8988T (cell line): Measurements from ENCODE around the gene KCNA2.

Source experiments
- DNase-seq: peaks from one replicate; pipeline ENCODE4 v3.0.0; 2011

KCNA2 gene

DNA sequence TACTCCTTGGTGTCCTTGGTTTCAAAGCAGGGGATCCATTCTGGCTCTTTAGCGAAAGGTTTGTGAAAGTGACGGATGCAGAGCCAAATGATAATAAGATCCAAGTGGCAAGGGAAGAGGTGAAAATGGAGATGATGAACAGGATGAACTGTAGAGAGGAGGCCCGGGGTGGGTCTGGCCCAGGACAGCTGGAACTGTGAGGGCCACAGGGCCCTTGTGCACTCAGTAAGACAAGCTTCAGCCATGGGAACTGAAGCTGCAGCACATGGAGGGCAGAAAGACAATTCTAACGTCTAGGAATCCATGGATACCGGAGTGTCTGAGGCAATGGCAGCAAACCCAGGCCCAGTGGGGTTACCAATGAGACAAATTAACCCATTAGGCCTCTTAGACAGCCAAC is 4.8 kb downstream of the KCNA2 start:
- no peak for DNase-seq

DNA sequence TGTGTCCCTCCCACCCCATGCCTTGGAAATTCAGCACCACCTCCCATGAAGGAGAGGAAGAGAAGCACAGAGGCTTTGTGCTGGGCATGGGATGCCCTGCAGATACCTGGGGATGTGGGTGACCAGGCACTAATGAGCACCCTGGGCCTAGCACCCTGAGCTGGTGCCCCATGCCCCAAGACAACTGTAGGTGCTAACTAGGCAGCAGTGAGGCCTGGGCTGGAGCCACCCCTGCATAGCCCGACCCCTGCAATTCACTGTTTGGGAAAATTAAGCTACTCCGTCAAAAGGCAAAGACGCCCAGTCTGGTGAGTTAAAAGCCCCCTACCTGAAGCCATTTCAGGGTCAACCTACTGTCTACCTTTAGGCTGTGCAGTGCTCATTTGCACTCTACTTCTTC is 5.4 kb downstream of the KCNA2 start:
- no peak for DNase-seq

DNA sequence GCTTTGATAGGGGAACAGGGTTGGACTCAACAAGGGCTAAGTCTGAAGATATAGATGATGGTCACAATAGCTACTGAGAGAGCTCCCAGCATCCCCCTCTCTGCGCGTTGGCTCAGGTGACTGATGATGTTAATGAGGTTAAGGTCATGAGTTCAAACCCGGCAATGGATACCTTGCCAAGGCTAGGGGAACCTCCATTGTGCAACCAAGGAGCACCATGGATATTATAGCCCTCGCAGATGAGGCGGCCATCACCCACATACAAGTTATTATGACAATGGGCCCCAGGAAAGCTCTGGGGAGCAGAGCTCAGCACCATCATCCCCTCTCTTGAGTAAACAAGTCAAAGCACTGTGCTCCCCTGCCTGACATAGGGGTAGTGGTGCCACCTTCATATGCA is 8.2 kb downstream of the KCNA2 start:
- no peak for DNase-seq

DNA sequence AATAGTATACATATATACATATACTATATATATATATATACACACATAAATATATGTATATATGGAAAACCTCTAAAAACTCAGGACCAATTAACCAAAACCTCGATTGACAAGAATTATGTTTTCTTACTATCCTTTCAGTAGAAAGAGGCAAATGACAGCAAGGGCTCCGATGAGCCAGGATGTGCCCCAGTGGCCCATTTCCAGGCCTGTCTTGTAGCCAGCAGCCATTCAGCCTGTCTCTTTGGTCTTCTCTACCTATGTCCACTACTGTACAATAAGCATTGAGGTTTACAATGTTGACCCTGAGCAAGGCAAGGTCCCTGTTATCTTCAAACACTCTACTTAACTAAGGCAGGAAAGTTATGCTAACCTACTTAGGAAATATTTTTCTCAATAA is 9.8 kb downstream of the KCNA2 start:
- no peak for DNase-seq

DNA sequence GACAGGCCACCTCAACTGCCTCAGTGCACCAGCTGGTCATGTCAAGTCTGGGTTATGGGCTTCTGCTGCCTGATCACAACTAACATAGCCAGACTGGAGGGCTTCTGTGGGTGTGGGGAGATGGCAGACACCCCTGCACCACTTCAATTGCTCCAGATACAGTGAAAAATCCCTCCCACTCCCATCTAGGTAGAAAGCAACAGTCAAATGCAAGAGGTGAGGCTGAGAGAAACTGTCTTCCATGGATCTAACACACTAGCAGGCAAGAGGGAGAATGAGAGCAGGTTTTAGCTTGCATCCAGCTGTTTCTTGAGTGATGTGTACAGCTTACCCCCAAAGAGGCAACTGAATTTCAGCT is 10.8 kb downstream of the KCNA2 start:
- no peak for DNase-seq

DNA sequence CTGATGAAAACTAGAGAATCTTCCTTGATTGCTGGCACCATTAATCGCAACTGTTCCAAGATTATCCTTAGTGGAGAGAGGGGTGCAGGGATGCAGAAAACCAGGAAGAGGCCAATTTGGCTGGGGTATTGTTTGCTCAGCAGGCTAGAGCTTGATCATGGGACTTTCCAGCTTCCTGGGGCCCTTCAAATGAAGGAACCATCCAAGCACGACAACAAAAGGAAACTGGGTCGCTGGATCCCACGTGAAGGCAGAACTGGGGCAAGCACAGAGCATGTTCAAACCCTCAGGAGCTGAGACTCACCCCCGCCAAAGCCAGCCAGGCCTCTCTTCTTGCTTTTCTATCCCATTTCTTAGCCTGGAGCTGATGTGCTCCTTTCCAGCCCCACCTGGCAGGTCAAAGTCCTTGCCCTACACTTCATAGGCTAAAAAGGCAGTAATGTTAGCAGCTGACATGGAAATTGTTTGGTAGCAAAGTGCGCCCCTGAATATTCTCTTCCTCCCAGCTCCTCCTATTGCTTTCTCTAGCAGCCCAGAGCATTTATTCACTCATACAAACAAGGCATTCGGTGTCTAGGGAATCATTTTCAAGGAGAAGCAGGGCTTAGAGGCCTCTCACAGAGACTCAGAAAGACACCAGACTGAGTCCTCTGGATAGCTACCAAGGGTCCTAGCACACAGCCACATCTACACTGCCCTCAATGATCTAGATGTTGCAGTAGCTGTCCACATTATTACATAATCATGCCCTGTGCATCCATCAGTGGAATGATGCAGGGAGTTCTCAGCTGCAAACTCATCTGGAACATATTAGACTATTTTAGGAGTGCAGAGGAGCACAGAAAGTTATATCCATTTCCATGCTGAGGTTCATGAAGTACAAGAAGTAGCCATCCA is 11.5 kb downstream of the KCNA2 start:
- DNase-seq, result no peak

DNA sequence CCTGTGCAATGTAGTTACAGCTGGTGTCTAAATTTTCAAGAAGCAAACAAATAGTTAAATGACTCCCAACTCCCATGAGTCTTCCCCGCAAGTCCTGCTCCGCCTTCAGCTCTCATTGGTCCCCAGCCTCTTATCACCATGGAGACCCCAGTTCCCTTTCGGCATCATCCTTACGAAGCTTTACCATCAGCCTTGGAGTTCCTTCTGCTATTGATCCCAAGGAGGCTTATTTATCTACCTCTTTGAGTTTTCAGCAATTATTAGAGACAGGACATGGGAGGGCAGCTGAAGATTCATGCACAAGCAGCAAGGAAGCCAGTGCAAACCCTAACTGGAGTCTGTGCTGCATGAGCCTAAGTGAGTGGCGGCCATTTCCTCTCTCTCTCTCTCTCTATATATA is 12.3 kb downstream of the KCNA2 start:
- DNase-seq, result no peak

DNA sequence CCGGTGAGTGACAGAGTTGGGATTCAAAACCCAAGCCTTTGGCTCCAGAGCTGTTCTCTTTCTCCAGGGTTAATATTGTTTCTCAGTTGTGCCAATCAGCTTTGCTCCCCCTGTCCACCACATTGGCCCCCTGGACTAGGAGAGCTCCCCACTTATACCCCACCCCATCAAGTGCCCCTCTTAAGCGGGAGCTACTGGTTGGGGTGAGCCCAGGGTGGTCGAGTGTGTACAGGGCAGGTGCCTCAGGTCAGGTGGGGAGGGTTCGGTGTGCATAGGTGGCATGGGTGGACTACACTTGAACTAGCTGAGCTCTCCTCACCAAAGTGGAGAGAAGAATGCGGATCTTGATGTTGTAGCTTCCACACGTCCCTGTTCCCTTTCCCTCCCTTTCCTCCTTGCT is 14.2 kb downstream of the KCNA2 start:
- no peak for DNase-seq

DNA sequence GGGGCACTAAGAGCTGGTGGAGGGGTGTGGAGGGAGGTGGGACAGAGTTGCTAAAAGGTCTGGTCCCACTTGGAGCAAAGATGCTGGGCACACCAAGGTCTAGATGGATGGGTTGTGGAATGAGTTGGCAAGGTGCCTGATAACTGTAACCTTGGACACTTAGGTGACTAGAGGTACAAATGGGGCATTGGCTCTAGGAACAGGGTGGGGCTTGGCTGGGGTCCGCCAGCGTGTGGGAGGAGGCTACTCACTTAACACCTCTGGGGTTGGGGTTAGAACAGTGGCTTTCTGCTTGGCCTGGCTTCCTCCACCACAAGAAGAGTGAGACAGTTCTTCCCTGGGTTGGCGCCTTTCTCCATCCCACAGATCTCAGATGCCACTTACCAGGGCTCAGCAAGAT is 17.2 kb downstream of the KCNA2 start:
- no peak for DNase-seq

DNA sequence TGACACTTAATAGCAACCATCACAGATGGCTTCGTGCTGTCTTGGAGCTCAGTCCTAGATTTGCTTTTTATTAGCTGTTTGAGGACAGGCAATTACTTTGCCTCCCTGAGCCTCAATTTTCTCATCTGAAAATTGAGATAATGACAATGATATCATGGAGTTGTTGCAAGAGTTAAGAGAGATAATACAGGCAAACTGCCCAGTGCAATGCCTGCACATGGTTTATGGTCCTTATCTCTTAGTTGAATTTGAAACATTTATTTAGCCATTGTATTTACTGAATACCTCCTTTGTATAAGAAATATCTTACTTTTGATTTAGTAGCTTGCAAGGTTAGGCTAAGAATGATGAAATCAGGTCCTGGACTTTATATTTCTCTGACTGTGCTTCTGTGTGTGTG is 17.7 kb downstream of the KCNA2 start:
- DNase-seq, result no peak

DNA sequence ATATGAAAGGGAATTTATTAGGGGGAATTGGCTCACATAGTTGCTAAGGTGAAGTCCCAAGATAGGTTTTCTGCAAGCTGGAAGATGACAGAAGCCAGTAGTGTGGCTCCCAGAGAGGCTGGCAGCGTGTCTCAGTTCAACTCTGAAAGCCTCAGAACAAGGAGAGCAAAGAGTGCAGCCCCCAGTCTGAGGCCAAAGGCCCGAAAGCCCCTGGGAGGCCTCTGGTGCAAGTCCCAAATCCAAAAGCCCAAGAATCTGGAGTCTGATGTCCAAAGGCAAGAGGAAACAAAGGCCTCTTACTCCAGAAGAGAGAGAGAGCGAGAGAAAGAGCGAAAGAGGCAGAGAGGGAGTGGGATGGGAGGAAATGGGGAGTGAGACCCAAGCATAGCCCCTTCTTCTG is 18.3 kb downstream of the KCNA2 start:
- DNase-seq, result no peak

DNA sequence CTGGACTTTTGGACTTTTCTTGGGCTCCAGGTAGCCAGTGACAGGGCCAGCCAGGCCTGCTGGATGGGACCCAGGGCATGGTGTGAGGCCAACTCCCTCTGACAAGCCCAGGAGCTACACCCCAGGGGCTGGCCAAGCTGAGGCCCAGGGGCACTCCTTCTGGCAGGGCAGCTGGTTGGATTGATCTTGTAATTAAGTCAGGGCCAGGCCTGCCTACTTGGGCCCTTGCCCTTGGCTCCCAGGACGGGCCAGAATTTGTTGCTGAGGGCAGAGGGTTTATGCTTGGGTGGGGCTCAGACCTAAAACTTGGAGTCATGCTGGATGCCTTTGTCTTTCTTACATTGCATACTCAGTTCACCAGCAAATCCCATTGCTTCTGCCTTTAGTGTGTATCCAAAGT is 20.7 kb downstream of the KCNA2 start:
- DNase-seq, result no peak

DNA sequence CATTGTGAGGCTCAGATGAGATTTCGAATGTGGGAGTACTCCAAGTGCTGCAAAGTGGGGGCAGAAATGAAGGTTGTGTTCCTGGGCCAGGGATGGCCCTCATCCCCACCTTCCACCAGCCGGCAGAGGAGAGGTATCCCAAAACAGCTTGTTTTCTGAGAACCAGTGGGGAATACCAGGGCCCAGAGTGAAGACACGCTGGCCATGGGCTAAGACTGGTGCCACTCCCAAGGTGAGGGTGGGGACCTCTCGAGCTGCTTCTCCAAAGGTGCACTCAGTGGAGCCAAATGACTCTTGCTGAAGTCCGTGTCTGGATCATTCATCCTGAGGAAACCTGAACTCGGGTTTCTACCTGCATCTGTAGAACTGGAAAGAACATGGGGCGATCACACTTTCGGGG is 22.1 kb downstream of the KCNA2 start:
- DNase-seq, result no peak

DNA sequence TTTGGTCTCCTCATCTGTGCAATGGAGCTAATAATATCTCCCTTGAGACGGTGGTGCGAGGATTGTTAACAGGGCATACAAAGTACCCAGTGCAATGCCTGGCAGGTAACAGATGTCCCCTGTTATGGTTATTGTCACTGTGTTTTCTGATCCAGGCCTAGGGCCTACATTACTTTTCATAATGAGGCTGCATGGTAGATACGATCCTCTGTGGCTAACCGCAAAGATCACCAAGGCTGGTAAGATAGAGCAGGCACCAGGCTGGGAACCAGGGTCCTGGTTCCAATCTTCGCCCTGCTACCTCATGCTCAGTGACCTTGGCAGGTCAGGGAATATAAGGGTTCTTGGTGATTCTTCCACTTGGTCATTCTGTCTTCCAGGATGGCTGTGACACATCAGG is 22.7 kb downstream of the KCNA2 start:
- DNase-seq, result no peak

DNA sequence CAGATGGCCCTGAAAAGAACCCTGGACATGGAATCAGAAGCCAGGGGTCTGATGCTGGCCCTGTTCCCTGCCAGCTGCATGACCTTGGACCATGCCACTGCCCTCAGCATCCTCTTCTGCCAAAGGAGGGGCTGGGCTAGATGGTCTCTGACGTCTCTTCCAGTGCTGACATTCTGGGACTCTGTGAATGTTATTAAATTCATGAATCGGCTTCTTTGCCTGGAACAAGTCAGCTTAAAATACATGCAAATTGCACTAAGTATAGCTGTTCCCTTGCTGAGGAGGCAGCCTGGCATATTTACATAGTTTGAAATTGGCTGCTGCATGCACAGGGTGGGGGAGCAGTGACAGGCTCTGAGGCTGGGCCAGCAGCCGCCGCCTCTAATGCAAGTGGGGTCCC is 23.8 kb downstream of the KCNA2 start:
- DNase-seq, result no peak

DNA sequence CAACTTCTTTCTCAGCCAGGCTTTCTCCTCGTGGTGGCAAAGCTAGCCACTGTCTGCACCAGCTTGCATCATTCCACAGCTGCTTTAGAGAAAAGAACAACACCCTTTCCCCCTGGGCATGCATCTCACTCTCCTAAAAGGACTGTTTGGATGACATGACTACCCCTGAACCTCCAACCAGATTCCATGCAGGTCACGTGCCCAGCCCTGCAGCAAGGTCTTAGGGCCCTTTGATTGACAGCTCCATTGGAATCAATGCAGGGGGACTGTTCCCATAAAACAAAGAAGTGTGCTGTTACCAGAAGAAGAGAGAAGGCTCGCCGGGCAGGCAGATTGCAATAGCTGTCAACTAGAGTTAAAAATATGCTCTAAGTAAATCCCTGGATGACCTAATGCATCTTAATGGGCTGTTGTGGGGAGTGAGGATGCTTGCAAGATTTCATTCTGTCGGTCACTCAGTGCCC is 24.4 kb downstream of the KCNA2 start:
- DNase-seq, result no peak

DNA sequence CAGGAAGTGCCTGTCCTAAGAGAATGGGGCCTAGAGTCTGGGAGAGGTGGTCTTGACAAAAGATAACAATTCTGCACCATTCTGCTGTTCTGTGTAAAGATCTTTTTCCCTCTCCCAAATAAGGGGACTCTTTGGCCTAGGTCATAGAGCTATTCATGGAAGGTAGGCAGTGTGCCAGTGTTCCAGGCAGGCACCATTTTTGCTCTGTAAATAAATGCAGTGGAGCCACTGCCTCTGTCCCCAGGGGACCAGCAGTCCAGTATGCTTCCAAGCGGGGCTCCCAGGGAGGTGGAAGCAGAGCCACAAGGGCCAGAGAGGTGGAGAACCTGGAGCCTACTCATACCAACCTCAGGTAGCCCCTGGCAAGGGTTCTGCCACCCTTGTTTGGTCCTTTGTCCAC is 25.9 kb downstream of the KCNA2 start:
- DNase-seq, result no peak

DNA sequence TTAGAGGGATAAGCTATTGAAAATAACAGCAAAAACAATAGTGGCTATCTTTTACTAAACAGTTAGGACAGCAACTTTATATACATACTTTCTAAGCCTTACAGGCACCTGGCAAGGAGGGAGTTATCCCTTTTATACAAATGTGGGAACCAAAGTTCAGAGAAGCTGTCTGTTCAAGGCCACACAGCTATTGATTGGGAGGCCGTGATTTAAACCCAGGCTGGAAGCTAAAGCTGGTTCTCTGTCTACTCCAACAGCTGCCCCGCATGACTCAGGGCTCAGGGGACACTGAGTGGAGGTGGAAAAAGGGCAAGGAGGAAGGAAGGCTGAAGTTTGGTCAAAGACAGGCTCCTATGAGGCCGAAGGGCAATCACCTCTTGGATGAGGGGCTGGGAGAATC is 26.7 kb downstream of the KCNA2 start:
- DNase-seq, result no peak

DNA sequence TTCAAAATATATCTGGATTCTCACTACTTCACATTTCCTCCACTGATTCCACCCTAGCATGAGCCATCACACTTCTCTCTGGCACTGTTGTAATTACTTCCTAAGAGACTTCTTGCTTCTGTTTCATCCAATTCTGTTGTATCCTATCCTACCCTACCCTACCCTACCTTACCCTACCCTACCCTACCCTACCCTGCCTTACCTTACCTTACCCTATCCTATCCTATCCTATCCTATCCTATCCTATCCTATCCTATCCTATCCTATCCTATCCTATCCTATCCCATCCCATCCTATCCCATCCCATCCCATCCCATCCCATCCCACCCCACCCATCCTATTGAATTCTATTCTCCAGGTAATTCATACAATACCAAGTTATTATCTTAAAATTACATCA is 29.7 kb downstream of the KCNA2 start:
- no peak for DNase-seq

DNA sequence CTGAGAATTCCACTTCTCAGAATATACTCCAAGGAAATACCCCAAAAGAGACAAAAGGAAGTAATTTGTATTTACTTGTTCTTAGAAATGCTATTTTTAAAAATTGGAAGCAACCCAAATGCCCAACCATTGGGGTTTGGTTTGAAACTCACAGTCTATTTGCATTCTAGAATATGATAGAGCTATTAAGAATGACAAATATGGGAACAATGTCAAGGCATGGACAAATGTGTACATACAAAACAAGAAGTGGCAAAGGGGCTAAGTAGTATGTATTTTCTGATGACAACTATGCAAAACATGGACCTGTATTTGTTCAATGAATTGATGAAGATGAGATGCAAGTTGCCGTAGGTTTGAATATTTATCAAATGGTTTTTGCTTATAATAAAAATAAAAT is 32.8 kb downstream of the KCNA2 start:
- no peak for DNase-seq

DNA sequence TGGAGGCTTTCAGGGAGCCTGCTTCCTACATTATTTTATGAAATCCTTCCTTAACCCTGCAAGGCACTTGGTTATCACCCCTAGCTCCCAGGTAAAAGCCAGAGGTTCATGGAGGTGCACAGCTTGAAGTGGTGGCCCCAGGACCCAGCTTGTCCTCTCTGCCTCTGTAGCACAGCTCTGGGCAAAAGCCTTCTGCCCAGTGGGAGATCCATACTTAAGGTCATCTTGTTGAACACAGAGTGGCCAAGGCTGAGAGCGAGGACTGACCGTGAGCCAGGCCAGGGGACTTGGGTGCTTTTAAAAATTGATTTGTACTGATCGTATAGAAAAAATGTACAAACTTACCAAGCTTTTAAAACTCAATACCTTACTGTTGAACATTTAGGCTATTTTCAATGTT is 33.4 kb downstream of the KCNA2 start:
- no peak for DNase-seq

DNA sequence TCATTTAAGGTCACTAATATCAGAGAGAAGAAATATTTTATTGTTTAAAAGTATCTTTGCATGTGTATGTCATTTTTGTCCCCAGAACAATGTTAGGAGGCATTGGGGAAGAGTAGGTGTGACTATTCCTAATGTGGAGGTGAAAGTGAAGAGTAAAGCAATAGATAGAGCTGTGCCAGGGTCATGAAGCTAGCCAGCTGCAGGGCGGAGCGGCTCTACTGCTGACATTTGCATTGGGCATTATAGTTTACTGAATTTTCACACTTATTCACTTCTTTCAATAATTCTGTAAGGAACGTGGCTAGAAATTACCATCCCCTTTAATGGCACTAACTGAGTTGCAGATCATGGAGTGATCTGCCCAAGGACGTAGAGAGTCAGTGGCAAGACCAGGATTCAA is 35.3 kb downstream of the KCNA2 start:
- no peak for DNase-seq

DNA sequence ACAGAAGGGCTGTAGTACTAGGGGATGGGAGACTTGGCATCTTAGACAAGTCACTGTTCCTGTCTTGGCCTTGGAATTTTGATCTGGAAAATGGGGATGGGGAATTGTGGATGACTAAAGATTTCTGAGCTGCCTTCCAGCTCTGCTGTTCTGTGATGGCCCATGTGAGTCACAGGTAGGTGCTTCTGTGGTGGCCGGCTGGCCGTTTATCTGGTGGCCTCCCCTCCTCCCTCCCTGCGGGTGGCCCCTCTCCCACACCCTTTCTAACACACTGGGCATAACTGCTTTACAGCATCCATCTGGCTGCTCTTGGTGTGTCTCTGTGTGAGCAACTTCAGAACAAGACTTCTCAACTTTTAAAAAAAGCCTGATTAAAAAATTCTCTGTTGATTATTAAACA is 35.9 kb downstream of the KCNA2 start:
- no peak for DNase-seq

DNA sequence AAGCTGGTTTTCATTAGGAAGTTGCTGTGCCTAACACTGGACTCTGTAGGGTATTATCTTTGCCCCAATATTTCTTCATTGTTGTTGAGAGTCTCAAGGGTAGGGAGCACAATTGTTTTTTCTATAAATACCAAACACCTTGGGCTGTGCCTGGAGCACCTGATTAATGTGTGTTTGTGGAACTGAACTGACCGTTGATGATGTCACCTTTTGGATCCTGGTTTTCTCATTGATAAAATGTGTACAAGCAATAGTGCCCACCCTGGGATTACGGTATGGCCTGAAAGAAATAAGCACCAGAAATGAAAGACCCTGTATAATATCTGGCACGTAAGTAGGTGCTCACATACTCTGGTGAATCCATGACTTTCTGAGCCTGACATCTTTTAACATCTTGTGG is 39.3 kb downstream of the KCNA2 start:
- DNase-seq, result no peak

DNA sequence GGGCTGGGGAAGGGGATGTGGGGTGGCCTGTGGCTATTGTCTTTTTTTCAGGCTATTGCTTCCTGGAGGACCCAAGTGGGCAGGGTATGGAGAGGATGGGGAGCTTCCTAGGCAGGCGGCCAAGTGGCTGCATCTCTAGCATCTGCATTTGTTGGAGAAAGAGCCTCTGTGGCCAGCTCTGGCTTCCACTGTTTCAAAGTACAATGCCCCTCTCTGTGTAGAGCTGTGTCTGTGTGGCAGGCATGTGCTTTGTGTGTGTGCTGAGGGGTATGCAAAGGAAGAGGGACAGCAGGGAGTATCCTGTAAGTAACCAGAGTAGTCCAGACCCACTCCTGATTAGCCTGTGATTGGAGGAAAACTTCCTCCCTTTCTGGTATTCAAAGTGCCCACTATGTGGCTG is 40.6 kb downstream of the KCNA2 start:
- no peak for DNase-seq
